Sigmoid colon (tissue), 4 donors: Measurements from ENCODE around the gene ADARB2.

Source experiments
- EP300 ChIP-seq, 4 donors: sonication (generic); formaldehyde crosslinking; IDR thresholded peaks; one replicate each; pipeline ENCODE4 v1.6.1; 2017; ENCODE audit warnings: antibody characterized with exemption in 4 of 4
- POLR2A ChIP-seq, 2 donors: fragments of 450-650 bp; IDR thresholded peaks; one replicate each; pipeline ENCODE4 v1.6.1; 2016; ENCODE audit warnings: antibody characterized with exemption in 2 of 2, mild to moderate bottlenecking in 2 of 2, moderate library complexity in 2 of 2
- POLR2AphosphoS5 ChIP-seq, 4 donors: sonication (generic); formaldehyde crosslinking; IDR thresholded peaks; one replicate each; pipeline ENCODE4 v1.6.1; 2017; ENCODE audit warnings: antibody characterized with exemption in 4 of 4
- TF ChIP-seq, protein P1 (sequence below), 4 experiments: fragments of 450-650 bp in 3 of 4; fragments of 200-600 bp in 1 of 4; IDR thresholded peaks; one replicate each; pipeline ENCODE4 v1.5.1; 2016 to 2019; ENCODE audit warnings: antibody characterized with exemption in 4 of 4, mild to moderate bottlenecking in 3 of 4, moderate library complexity in 2 of 4

DNA sequence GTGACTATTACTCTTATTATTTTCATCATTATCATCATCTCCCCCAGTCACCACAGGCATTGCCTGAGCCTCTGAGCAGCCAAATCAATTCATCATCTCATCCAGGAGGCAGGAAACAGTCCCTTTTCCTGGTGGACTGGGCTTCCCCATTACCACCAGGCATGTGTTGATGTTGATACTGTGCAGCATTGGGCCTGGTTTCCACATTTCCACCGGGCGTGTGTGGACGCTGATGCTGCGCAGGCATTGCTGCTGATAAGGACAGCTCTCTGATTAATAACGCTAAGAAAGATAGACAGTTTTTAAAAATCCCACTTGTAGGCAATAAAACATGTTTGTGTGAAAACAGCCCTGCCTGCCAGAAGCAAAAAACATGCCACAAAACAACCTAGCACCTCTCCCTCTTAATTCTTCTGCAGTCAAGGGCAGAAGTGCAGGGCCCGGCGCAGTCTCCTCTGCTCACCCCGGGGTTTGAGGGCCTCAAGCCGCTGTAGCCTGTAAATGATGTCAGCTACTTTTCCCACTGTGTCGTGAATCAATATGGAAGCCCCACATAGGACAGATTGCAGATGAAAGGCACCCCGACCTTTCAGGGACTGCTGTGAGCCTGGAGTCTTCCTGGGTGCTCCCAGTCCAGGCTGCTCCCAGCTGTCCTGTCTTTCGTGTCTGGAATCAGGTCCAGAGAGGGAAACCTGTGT is 465.1 kb downstream of the ADARB2 start:
- TF ChIP-seq EP300 (IDR thresholded peaks at IDR 0.05) (no peak), POLR2AphosphoS5 (IDR thresholded peaks at IDR 0.05) (no peak), POLR2A (IDR thresholded peaks at IDR 0.05) (no peak)
- TF ChIP-seq, protein P1, sequence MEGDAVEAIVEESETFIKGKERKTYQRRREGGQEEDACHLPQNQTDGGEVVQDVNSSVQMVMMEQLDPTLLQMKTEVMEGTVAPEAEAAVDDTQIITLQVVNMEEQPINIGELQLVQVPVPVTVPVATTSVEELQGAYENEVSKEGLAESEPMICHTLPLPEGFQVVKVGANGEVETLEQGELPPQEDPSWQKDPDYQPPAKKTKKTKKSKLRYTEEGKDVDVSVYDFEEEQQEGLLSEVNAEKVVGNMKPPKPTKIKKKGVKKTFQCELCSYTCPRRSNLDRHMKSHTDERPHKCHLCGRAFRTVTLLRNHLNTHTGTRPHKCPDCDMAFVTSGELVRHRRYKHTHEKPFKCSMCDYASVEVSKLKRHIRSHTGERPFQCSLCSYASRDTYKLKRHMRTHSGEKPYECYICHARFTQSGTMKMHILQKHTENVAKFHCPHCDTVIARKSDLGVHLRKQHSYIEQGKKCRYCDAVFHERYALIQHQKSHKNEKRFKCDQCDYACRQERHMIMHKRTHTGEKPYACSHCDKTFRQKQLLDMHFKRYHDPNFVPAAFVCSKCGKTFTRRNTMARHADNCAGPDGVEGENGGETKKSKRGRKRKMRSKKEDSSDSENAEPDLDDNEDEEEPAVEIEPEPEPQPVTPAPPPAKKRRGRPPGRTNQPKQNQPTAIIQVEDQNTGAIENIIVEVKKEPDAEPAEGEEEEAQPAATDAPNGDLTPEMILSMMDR (IDR thresholded peaks at IDR 0.05): no peak
